Naive thymus-derived CD4-positive, alpha-beta T cell (primary cell): ENCODE measurements around the gene GAS7. TPM values are rescaled to one million over a fixed set of nuclear protein-coding genes. Genes with fewer than 3 reads are reported as not detected.

ENCODE experiments used
- ATAC-seq: fragments of 150-1000 bp; cut with Tn5 transposase; 2 replicates; pipeline ENCODE4 v1.10.0; 2021; ENCODE audit warnings: mild to moderate bottlenecking, moderate library complexity
- CTCF ChIA-PET: fragments of 350-600 bp; sonication (Branson Sonifier 250); formaldehyde crosslinking; loops from one replicate; lab custom pipeline; 2021; ENCODE audit warnings: antibody characterized with exemption; lab: Charles Lee
- POLR2A ChIA-PET: fragments of 350-600 bp; sonication (Branson Sonifier 250); formaldehyde crosslinking; loops from one replicate; lab custom pipeline; 2021; ENCODE audit warnings: antibody characterized with exemption, inconsistent platforms; lab: Charles Lee
- DNase-seq, 9 donors: peaks; one replicate each; pipeline versions ENCODE4 v3.0.0 to v3.0.0-alpha.2; 2020 to 2022; ENCODE audit warnings: mixed read lengths in 1 of 9
- H3K27ac ChIP-seq: one replicate; pipeline ENCODE4 v1.7.0; 2013; ENCODE audit warnings: mild to moderate bottlenecking, low read depth, low read length, moderate library complexity
- H3K27me3 ChIP-seq, 2 donors: one replicate each; pipeline ENCODE4 v1.7.0; 2013; ENCODE audit warnings: low read length in 2 of 2, mild to moderate bottlenecking in 2 of 2, moderate library complexity in 2 of 2; ENCODE audit not compliant: control insufficient read depth in 2 of 2, insufficient read depth in 2 of 2
- H3K36me3 ChIP-seq, 3 experiments: 1 replicate in 2 of 3; 2 replicates in 1 of 3; pipeline ENCODE4 v1.7.0; 2013; ENCODE audit warnings: low read length in 3 of 3, mild to moderate bottlenecking in 3 of 3, moderate library complexity in 1 of 3; ENCODE audit not compliant: insufficient read depth in 3 of 3, control insufficient read depth in 2 of 3
- H3K4me1 ChIP-seq, 2 donors: one replicate each; pipeline ENCODE4 v1.7.0; 2013; ENCODE audit warnings: low read length in 2 of 2, mild to moderate bottlenecking in 2 of 2, moderate library complexity in 1 of 2; ENCODE audit not compliant: control insufficient read depth in 2 of 2, insufficient read depth in 2 of 2
- H3K4me3 ChIP-seq: 2 replicates; pipeline ENCODE4 v1.7.0; 2013; ENCODE audit warnings: mild to moderate bottlenecking, low read length
- H3K9me3 ChIP-seq, 3 experiments: 1 replicate in 2 of 3; 2 replicates in 1 of 3; pipeline ENCODE4 v1.7.0; 2013; ENCODE audit warnings: low read length in 3 of 3; ENCODE audit not compliant: control insufficient read depth in 2 of 3
- H3K27ac Mint-ChIP-seq, 9 donors: one replicate each; pipeline ENCODE4 v1.8.0; 2020 to 2022; ENCODE audit warnings: mixed read lengths in 9 of 9, mild to moderate bottlenecking in 8 of 9, moderate library complexity in 5 of 9, inconsistent platforms in 2 of 9
- H3K27me3 Mint-ChIP-seq, 5 donors: one replicate each; pipeline ENCODE4 v1.8.0; 2021 to 2022; ENCODE audit warnings: mixed read lengths in 5 of 5, mild to moderate bottlenecking in 1 of 5
- H3K36me3 Mint-ChIP-seq, 5 donors: one replicate each; pipeline ENCODE4 v1.8.0; 2020 to 2022; ENCODE audit warnings: mixed read lengths in 5 of 5, mild to moderate bottlenecking in 3 of 5, inconsistent platforms in 1 of 5
- H3K4me1 Mint-ChIP-seq, 7 donors: one replicate each; pipeline ENCODE4 v1.8.0; 2020 to 2022; ENCODE audit warnings: mixed read lengths in 7 of 7, mild to moderate bottlenecking in 3 of 7, inconsistent platforms in 1 of 7
- H3K4me3 Mint-ChIP-seq, 10 donors: one replicate each; pipeline ENCODE4 v1.8.0; 2020 to 2022; ENCODE audit warnings: mild to moderate bottlenecking in 10 of 10, mixed read lengths in 10 of 10, moderate library complexity in 6 of 10, inconsistent platforms in 2 of 10
- H3K9me3 Mint-ChIP-seq, 11 donors: one replicate each; pipeline ENCODE4 v1.8.0; 2020 to 2022; ENCODE audit warnings: mixed read lengths in 11 of 11, mild to moderate bottlenecking in 4 of 11, inconsistent platforms in 1 of 11, moderate library complexity in 1 of 11
- intact Hi-C, 2 donors: fragments of 100-400 bp; cut with micrococcal nuclease; formaldehyde crosslinking; loops; one replicate each; pipeline ENCODE4 v1.15.1; 2023
- polyA plus RNA-seq, 2 donors: library from polyadenylated mRNA; unstranded; fragments of 300-500 nt; fragmentation: Illumina TruSeq; gene quantifications; one replicate each; pipeline ENCODE4 v1.2.3, GENCODE V29; 2021
- total RNA-seq, 6 experiments: library from RNA in 5 of 6; stranded (reverse) in 5 of 6; gene quantifications; 1 replicate in 5 of 6; 2 replicates in 1 of 6; pipeline ENCODE4 v1.2.3 and lab custom pipeline; 2021 to 2026

GAS7 gene
- total and polyA plus RNA-seq, 7 experiments from 2014 or later: 0.09 to 54.3 (median 3.3) TPM

GRCh38 chr17:10046786-10047785 lies 151.3 kb downstream of the GAS7 start:
- Mint-ChIP-seq H3K27me3 (no peaks in the 10 kb centered on the region), H3K36me3 (no peaks in the 10 kb centered on the region), H3K9me3 (peaks cover 0 to 4% (median 0%) of the 10 kb centered on the region in 11 donors), H3K4me3 (peak overlapping the region in 2 of 10 donors; percentile 27 to 37), H3K27ac (peak overlapping the region in 1 of 9 donors; percentile 72), H3K4me1 (peaks cover 0 to 15% (median 0%) of the 10 kb centered on the region in 7 donors)
- no peaks in the 10 kb centered on the region for H3K36me3 ChIP-seq
- H3K27me3 ChIP-seq: no peaks in the 10 kb centered on the region
- peak overlapping the region; percentile 24 for H3K4me3 ChIP-seq
- H3K27ac ChIP-seq: no peak overlapping the region
- H3K4me1 ChIP-seq: peaks cover 0 to 15% of the 10 kb centered on the region in 2 donors
- intact Hi-C loops: no loop called here
- H3K9me3 ChIP-seq: no peaks in the 10 kb centered on the region
- CTCF ChIA-PET: no interaction called here
- DNase-seq: no peak
- peak; percentile 56 for ATAC-seq
- POLR2A ChIA-PET: no interaction called here

- intact Hi-C loops: no loop called here
- peak overlapping the region in 1 of 9 donors; percentile 67 for H3K27ac Mint-ChIP-seq
- ChIA-PET POLR2A (no interaction called here), CTCF (no interaction called here)
- Histone ChIP-seq H3K27me3 (no peaks in the 10 kb centered on the region), H3K9me3 (no peaks in the 10 kb centered on the region), H3K27ac (no peak overlapping the region), H3K4me1 (peaks cover 0 to 11% of the 10 kb centered on the region in 2 donors), H3K4me3 (no peak overlapping the region), H3K36me3 (no peaks in the 10 kb centered on the region)
- peaks cover 0 to 15% (median 0%) of the 10 kb centered on the region in 7 donors for H3K4me1 Mint-ChIP-seq
- DNase-seq: no peak
- no peaks in the 10 kb centered on the region for H3K27me3 Mint-ChIP-seq
- peak overlapping the region in 1 of 10 donors; percentile 42 for H3K4me3 Mint-ChIP-seq
- ATAC-seq: no peak
- H3K9me3 Mint-ChIP-seq: peaks cover 0 to 4% (median 0%) of the 10 kb centered on the region in 11 donors
- no peaks in the 10 kb centered on the region for H3K36me3 Mint-ChIP-seq
These were observed 152.3 kb downstream of the GAS7 start for GRCh38 chr17:10045871-10046658.

GRCh38 chr17:10042589-10043244 lies 155.7 kb downstream of the GAS7 start:
- H3K4me1 Mint-ChIP-seq: peaks cover 0 to 15% (median 0%) of the 10 kb centered on the region in 7 donors
- Histone ChIP-seq H3K27ac (no peak overlapping the region), H3K9me3 (no peaks in the 10 kb centered on the region), H3K36me3 (no peaks in the 10 kb centered on the region), H3K4me1 (peaks cover 0 to 9% of the 10 kb centered on the region in 2 donors), H3K27me3 (no peaks in the 10 kb centered on the region), H3K4me3 (no peak overlapping the region)
- DNase-seq (no peak), ATAC-seq (no peak)
- no peak overlapping the region for H3K4me3 Mint-ChIP-seq
- ChIA-PET CTCF (no interaction called here), POLR2A (no interaction called here)
- no peaks in the 10 kb centered on the region for H3K36me3 Mint-ChIP-seq
- no peak overlapping the region for H3K27ac Mint-ChIP-seq
- H3K9me3 Mint-ChIP-seq: peaks cover 0 to 2% (median 0%) of the 10 kb centered on the region in 11 donors
- intact Hi-C loops: no loop called here
- H3K27me3 Mint-ChIP-seq: no peaks in the 10 kb centered on the region

GRCh38 chr17:10041916-10042588 lies 156.4 kb downstream of the GAS7 start:
- Mint-ChIP-seq H3K4me1 (peaks cover 0 to 10% (median 0%) of the 10 kb centered on the region in 7 donors), H3K9me3 (peaks cover 0 to 2% (median 0%) of the 10 kb centered on the region in 11 donors), H3K36me3 (no peaks in the 10 kb centered on the region), H3K4me3 (no peak overlapping the region), H3K27me3 (no peaks in the 10 kb centered on the region), H3K27ac (no peak overlapping the region)
- POLR2A ChIA-PET: no interaction called here
- Histone ChIP-seq H3K4me3 (no peak overlapping the region), H3K27ac (no peak overlapping the region), H3K27me3 (no peaks in the 10 kb centered on the region), H3K4me1 (peaks cover 0 to 5% of the 10 kb centered on the region in 2 donors), H3K9me3 (no peaks in the 10 kb centered on the region), H3K36me3 (no peaks in the 10 kb centered on the region)
- no peak for ATAC-seq
- intact Hi-C loops: no loop called here
- CTCF ChIA-PET: interaction anchor here (0.6 kb wide), 1 partner anchor 14 kb away, joined by 5 read pairs; no protein-coding TSS in a partner anchor
- DNase-seq: no peak

GRCh38 chr17:10041287-10041612 lies 157.2 kb downstream of the GAS7 start:
- Mint-ChIP-seq H3K4me1 (peaks cover 0 to 11% (median 0%) of the 10 kb centered on the region in 7 donors), H3K9me3 (peaks cover 0 to 2% (median 0%) of the 10 kb centered on the region in 11 donors), H3K27me3 (peaks cover 0 to 1% (median 0%) of the 10 kb centered on the region in 5 donors), H3K4me3 (no peak overlapping the region), H3K27ac (no peak overlapping the region), H3K36me3 (no peaks in the 10 kb centered on the region)
- ATAC-seq (no peak), DNase-seq (no peak)
- no peaks in the 10 kb centered on the region for H3K36me3 ChIP-seq
- POLR2A ChIA-PET: no interaction called here
- CTCF ChIA-PET: no interaction called here
- intact Hi-C loops: no loop called here
- peaks cover 0 to 4% of the 10 kb centered on the region in 2 donors for H3K4me1 ChIP-seq
- H3K27ac ChIP-seq: no peak overlapping the region
- no peaks in the 10 kb centered on the region for H3K27me3 ChIP-seq
- H3K4me3 ChIP-seq: no peak overlapping the region
- H3K9me3 ChIP-seq: no peaks in the 10 kb centered on the region

- Histone ChIP-seq H3K9me3 (no peaks in the 10 kb centered on the region), H3K4me3 (no peak overlapping the region), H3K27me3 (no peaks in the 10 kb centered on the region), H3K36me3 (no peaks in the 10 kb centered on the region), H3K4me1 (no peaks in the 10 kb centered on the region), H3K27ac (no peak overlapping the region)
- H3K36me3 Mint-ChIP-seq: no peaks in the 10 kb centered on the region
- peak; percentile 31 for ATAC-seq
- H3K27ac Mint-ChIP-seq: no peak overlapping the region
- peaks cover 0 to 11% (median 0%) of the 10 kb centered on the region in 7 donors for H3K4me1 Mint-ChIP-seq
- intact Hi-C loops: no loop called here
- ChIA-PET CTCF (no interaction called here), POLR2A (no interaction called here)
- peaks cover 0 to 4% (median 0%) of the 10 kb centered on the region in 5 donors for H3K27me3 Mint-ChIP-seq
- DNase-seq: no peak
- H3K9me3 Mint-ChIP-seq: peaks cover 0 to 2% (median 0%) of the 10 kb centered on the region in 11 donors
- H3K4me3 Mint-ChIP-seq: no peak overlapping the region
These were observed 161.8 kb downstream of the GAS7 start for GRCh38 chr17:10036511-10037061.
